Frontal cortex (tissue), 4 donors: ENCODE results near the gene POR. TPM values are rescaled to one million over a fixed set of nuclear protein-coding genes. Genes with fewer than 3 reads are reported as not detected.
"Not testable (repeated sequence)": the region's sequence is repeated elsewhere in the genome, so short reads cannot be mapped to it uniquely, and the experiment has no call there.

ENCODE experiments used
- DNase-seq, 2 donors: peaks; one replicate each; pipeline ENCODE4 v3.0.0; 2012; ENCODE audit warnings: low spot score in 2 of 2
- FAIRE-seq: peaks from 2 replicates; lab custom pipeline; 2012; peaks lifted over from hg19 to GRCh38; lab: Jason Lieb, UNC
- total RNA-seq: library from RNA; depleted of rRNA; stranded (reverse); fragments of >200 nt; gene quantifications from one replicate; pipeline ENCODE4 v1.2.3, GENCODE V29; 2014
- donor health status: control.
- donor health status: control.
- donor health status: control.

Gene POR
- total RNA-seq, 1 donor from 2014 or later: 67.3 TPM

DNA sequence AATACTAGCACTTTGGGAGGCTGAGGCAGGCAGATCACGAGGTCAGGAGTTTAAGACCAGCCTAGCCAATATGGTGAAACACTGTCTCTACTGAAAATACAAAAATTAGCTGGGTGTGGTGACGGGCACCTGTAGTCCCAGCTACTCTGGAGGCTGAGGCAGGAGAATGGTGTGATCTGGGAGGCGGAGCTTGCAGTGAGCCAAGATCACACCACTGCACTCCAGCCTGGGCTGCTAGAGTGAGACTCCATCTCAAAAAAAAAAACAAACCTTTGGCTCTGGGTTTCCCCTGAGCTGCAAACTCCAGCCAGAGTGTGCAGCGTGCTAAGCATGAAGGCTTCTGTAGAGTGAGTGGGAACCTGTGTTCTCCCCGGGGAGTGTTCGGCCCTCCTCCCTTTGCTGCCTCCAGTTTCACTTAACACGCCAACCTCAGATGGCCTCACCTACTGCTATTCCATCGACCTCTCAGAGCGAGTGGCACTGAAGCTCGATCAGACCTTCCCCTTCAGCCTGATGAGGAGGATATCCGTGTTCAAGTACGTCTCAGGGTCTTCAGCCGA, 31.6 kb upstream of the POR start:
- not testable (repeated sequence) for DNase-seq, FAIRE-seq

DNA sequence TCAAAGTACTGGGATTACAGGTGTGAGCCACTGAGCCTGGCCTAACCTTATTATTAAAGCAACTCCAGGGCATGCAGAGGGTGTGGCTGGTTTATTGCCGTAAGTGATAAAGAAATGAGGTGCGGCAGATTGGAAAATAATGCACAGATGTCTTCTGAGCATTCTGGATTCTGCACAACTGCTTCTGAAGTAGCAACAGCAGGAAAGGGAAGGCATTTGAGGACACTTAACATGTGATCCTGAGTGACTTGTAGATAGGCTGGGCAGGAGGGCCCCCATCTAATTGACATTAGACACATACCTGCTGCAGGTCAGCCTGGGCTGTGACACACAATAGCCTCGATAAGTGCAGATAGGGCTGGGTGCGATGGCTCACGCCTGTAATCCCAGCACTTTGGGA, 30.5 kb upstream of the POR start:
- DNase-seq (no peak), FAIRE-seq (no peak)

- DNase-seq: no peak
Measured at GRCh38 chr7:75885036-75885435, 29.9 kb upstream of the POR start.

GRCh38 chr7:75887669-75888369, 27.1 kb upstream of the POR start:
- DNase-seq (no peak), FAIRE-seq (no peak)

More at GRCh38 chr7:75885036-75885435, 29.9 kb upstream of the POR start:
- no peak for FAIRE-seq

DNA sequence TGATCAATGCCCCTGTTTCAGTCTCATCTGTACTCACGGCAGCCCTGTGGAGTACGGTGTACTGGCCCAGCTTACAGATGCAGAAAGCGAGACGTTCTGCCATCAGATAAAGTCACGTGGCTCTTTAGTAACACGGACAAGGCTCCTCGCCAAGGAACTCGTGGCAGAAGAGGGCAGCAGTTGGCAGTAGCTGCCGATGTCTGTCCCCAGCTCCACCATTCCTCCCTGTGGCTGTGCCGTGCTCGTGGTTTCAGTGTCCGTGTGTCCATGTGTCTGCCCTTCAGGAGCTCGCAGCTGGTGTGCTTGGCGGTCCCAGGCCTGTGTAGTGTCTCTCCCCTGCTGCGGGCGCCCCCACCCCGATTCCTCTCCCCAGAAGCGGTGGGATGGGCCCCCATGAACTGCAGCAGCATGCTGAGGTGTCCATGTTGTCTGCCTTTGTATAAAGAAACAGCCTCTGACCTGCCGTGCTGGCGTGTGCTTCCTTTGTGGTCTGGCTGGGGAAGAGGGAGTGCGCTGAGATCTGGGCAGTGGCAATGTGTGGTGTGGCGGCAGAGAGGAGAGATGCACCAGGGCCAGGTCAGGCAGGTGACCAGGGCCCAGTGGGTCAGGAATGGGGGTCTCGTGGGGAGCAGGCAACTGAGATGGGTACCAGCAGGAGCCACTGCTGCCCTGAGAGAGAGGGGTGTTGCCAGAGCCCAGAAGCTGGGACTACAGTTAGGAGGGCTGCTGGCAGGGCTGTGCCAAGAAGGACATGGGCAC, 26.3 kb upstream of the POR start:
- FAIRE-seq (no peak), DNase-seq (peak; percentile 34 to 48)

DNA sequence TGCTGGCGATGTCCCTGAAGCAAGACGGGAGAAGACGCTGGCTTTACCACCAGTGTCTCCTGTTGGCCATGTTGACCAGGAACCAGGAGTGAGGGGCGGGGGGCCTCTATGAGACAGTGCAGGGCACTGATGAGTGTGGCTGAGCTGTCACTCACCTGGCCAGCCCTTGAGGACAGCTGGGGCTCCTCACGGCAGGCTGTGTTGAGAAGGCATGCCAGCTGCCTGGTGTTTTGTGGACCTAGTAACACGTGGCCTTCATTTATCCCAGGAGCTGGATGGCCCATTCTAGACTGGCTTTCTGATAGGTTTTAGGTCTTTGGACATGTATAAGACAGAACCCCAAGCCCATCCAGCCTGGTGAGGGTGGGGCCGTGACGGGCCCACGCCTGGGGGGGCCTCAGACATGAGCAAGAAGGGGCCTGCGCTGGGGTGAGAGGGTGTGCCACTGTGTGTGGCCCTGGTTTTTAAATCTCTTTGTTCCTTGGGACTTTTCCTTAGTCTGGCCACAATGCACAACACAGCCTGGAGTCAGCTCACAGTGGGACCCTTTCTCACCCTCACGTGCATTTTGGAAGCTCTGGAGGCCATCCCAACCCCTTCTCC, 25.6 kb upstream of the POR start:
- DNase-seq (no peak), FAIRE-seq (no peak)

DNA sequence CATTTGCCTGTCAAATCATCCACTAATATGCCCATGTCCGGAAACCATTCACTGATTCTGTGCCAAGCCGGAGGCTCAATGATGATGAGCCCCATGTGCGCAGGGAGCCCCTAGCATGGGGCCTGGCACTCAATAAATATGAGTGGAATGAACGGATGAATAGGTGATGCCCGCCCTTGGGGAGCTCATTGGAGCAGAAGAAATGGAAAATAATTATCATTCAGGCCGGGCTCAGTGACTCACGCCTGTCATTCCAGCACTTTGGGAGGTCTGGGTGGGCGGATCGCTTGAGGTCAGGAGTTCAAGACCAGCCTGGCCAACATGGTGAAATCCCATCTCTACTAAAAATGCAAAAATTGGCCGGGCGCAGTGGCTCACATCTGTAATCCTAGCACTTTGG, 25.1 kb upstream of the POR start:
- FAIRE-seq (no peak), DNase-seq (no peak)

GRCh38 chr7:75891237-75891636, 23.7 kb upstream of the POR start:
- not testable (repeated sequence) for DNase-seq, FAIRE-seq

GRCh38 chr7:75891815-75892411, 23.0 kb upstream of the POR start:
- no peak for DNase-seq
- FAIRE-seq: no peak

GRCh38 chr7:75892634-75893272, 22.2 kb upstream of the POR start:
- FAIRE-seq (no peak), DNase-seq (no peak)

GRCh38 chr7:75896803-75897327, 18.1 kb upstream of the POR start:
- no peak for FAIRE-seq
- DNase-seq: no peak

DNA sequence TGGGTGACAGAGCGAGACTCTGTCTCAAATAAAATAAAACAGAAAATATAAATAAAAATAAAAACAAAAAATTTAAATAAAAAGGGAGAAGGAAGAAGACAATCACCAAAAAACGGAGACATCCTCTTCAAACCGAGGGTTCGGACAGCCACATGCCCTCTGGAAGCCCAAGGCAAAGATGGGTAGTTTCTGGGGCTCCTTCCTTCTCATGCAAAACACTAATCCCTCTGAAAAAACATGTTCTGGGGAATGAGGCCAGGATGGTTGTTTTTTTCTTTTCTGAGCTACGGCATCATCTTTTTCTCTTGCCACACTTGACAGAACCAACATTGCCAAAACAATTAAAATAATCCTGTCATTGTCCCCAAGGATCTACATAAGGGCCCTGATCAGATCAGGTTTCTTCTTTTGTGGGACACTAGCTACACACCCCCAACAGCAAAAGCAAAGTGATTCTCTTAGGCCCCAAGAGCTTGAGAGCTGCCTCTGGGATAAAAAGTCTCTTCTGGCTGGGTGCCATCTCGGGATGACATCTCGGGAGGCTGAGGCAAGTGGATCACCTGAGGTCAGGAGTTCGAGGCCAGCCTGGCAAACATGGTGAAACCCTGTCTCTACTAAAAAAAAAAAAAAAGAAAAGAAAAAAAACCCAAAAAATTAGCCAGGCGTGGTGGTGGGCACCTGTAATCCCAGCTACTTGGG, 14.2 kb upstream of the POR start:
- FAIRE-seq: no peak
- DNase-seq: no peak

DNA sequence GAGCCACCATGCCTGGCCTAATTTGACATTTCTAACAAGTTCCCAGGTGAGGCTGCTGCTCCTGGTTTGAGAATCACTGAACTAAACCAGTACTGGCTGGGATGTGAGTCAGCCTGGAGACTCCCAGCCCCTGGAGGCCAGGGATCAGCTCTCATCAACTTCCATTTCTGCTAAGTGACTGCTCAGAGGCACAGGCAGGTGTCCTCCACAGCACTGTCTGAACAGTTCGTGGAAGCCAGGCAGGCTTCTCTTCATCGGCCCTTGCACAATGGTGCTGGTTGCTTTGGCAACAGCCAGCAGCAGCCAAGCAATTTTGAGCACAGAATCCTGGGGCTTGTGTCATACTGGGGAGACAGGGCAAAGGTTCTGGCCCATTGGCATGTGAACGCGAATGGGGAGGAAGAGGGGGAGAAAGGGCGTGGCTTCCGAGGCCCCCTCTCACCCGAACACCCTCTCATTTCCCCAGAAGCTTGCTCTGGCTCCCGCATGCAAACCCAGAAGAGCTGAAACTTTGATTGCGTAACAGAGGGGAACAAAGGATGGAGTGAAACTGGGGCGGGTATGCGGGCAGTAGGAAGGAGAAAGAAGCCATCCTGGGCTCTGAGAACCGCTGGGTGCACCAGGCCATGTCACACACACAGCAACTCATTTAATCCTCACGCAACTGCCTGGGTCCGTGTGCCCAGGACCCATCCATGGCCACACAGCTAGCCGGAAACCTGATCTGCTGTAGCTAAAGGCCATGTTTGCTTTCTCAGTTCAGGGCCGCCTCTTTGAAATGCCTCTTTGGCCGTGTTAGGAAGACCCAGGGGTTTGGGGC, 9.0 kb upstream of the POR start:
- no peak for FAIRE-seq

DNA sequence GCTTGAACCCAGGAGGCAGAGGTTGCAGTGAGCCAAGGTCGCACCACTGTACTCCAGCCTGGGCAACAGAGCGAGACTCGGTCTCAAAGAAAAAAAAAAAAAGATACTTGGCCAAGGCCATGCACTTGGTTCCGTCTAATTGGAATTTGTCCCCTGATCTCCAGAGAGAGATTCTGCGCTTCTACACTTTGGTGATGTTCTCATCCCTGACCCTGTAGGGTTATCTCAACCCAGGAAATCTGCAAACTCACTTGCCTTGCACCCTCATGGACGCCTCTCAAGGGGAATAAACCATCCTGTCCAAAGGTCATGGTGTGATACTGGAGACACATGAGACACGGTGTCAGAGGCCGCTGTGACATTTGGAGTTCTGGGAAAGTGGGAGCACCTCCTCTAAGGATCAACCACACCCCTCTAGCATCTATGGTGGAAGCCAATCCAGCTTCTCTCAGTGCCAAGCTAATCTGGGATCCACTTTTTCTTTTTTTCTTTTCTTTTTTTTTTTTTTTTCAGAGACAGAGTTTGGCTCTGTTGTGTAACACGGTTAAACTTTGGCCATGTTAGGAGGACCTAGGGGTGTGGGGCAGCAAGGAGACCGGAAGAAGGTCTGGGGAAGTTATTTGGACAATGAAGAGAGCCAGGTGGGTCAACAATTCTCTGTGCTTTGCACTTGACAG, 7.8 kb upstream of the POR start:
- no peak for DNase-seq
- no peak for FAIRE-seq

More for the DNA sequence above, 9.0 kb upstream of the POR start:
- DNase-seq: peak; percentile 22 to 43

DNA sequence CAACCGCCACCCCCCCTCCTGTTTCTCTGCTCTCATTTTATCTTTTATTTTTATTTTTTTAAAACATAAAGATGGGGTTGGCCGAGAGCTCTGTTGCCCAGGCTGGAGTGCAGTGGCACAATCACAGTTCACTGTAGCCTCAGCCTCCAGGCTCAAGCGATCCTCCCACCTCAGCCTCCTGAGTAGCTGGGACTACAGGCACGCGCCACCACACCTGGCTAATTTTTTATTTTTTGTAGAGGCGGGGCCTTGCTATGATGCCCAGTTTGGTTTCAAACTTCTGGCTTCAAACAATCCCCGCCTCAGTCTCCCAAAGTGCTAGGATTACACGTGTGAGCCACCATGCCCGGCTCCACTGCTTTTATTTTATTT, 7.3 kb upstream of the POR start:
- DNase-seq, FAIRE-seq: not testable (repeated sequence)

DNA sequence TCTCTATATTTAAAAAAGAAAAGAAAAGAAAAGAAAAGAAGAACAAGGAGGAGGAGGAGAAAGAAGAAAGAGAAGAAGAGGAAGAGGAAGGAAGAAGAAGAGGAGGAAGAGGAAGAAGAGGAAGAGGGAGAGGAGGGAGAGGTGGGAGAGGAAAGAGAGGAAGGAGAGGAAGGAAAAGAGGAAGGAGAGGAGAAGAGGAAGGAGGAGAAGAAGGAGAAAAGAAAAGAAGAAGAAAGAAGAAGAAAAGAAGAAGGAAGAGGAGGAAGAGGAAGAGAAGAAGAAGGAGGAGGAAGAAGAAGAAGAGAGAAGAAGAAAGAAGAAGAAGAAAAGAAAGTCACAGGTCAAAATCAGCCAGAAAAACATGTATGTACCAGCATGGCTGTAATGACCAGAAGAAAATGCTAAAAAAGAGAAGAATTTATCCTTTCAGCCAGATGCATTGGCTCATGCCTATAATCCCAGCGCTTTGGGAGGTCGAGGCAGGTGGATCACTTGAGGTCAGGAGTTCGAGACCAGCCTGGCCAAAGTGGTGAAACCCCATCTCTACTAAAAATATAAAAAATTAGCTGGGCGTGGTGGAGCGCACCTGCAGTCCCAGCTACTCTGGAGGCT, 5.3 kb upstream of the POR start:
- no peak for DNase-seq
- FAIRE-seq: no peak

- DNase-seq, FAIRE-seq: not testable (repeated sequence)
Measured at GRCh38 chr7:75911186-75911585, 3.8 kb upstream of the POR start.
